Stimulated activated effector memory CD8-positive, alpha-beta T cell treated with anti-CD3 and anti-CD28 coated beads, Interleukin-12 subunit alpha, Interleukin-12 subunit beta, amount 100 ng/mL, for 72 hours (primary cell): ENCODE results near the gene UNC80.

Experiments
- ATAC-seq: fragments of 150-1000 bp; cut with Tn5 transposase; 2 replicates; pipeline ENCODE4 v1.10.0; 2021
- DNase-seq, 2 donors: peaks; one replicate each; pipeline ENCODE4 v3.0.0; 2021 to 2022; ENCODE audit warnings: low spot score in 2 of 2
- H3K27ac Mint-ChIP-seq: one replicate; pipeline ENCODE4 v1.8.0; 2022; ENCODE audit warnings: mild to moderate bottlenecking, mixed read lengths
- H3K36me3 Mint-ChIP-seq: one replicate; pipeline ENCODE4 v1.8.0; 2022; ENCODE audit warnings: mild to moderate bottlenecking, mixed read lengths
- H3K4me1 Mint-ChIP-seq: one replicate; pipeline ENCODE4 v1.8.0; 2022; ENCODE audit warnings: mixed read lengths
- H3K4me3 Mint-ChIP-seq: one replicate; pipeline ENCODE4 v1.8.0; 2022; ENCODE audit warnings: mild to moderate bottlenecking, mixed read lengths
- H3K9me3 Mint-ChIP-seq: one replicate; pipeline ENCODE4 v1.8.0; 2022; ENCODE audit warnings: mixed read lengths

The UNC80 gene

DNA sequence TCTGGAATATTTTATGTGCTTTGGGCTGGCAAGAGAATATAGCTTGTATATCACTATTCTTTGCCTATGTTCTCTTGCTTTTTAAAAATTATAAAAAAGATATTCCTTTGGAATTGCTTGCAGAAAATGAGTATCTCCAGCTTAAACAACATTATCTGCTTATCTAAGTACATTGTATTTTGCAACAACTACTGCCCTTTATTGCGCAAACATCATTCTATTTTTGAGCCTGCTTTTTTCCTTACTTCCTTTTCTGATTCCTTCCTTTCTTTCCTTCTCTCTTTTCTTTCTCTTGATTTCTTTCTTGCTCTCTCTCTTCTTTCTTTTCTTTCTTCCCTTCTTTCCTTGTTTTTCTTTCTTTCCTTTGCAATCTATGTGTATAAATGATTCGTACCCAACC lies 74.0 kb downstream of the UNC80 start:
- Mint-ChIP-seq H3K27ac (no peak overlapping the region), H3K9me3 (peaks cover 5% of the 10 kb centered on the region), H3K4me1 (no peaks in the 10 kb centered on the region), H3K4me3 (no peak overlapping the region), H3K36me3 (no peaks in the 10 kb centered on the region)
- DNase-seq (no peak), ATAC-seq (no peak)

GRCh38 chr2:209864716-209865295 lies 93.2 kb downstream of the UNC80 start:
- no peak for ATAC-seq
- no peak for DNase-seq
- H3K4me3 Mint-ChIP-seq = no peak overlapping the region
- peaks cover 4% of the 10 kb centered on the region for H3K9me3 Mint-ChIP-seq
- no peaks in the 10 kb centered on the region for H3K4me1 Mint-ChIP-seq
- H3K27ac Mint-ChIP-seq = no peak overlapping the region
- no peaks in the 10 kb centered on the region for H3K36me3 Mint-ChIP-seq

- Mint-ChIP-seq H3K27ac (no peak overlapping the region), H3K4me3 (no peak overlapping the region), H3K9me3 (no peaks in the 10 kb centered on the region), H3K4me1 (no peaks in the 10 kb centered on the region), H3K36me3 (no peaks in the 10 kb centered on the region)
- ATAC-seq (no peak), DNase-seq (no peak)
Observed at GRCh38 chr2:209868271-209868994, 96.8 kb downstream of the UNC80 start.

DNA sequence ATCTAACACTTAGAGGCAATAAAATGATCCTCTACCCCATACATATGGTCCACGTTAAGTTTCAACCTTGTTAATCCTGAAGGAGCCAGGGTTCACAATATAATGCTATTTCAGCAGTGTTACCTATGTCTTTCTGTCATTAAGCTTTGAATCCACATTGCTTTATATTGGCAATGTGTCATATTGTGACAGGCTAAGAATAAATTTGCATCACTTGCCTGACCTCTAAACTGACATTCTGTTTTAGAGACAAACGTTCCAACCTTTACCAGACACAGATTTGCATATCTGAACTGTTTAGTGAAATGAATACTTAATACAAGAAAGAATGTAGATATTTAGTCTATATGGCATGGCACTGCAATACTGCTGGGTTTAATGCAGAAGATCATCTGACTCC lies 98.4 kb downstream of the UNC80 start:
- H3K4me3 Mint-ChIP-seq = no peak overlapping the region
- ATAC-seq (no peak), DNase-seq (no peak)
- H3K36me3 Mint-ChIP-seq = no peaks in the 10 kb centered on the region
- no peaks in the 10 kb centered on the region for H3K9me3 Mint-ChIP-seq
- H3K4me1 Mint-ChIP-seq = no peaks in the 10 kb centered on the region
- no peak overlapping the region for H3K27ac Mint-ChIP-seq

DNA sequence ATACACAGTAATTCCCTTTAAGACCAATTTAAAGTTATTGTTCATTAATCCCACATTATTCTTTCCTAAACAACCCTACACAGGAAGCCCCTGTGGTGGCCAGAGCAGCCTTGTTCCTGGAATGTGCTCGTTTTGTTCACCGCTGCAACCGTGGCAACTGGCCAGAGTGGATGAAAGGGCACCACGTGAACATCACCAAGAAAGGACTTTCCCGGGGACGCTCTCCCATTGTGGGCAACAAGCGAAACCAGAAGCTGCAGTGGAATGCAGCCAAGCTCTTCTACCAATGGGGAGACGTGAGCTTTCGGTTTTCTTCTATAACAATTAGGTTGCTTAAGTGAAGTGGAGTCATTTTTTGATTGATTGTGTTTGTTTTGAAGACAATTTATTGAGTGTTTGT lies 101.0 kb downstream of the UNC80 start:
- H3K4me3 Mint-ChIP-seq = no peak overlapping the region
- no peak overlapping the region for H3K27ac Mint-ChIP-seq
- DNase-seq (no peak), ATAC-seq (no peak)
- H3K9me3 Mint-ChIP-seq = no peaks in the 10 kb centered on the region
- H3K4me1 Mint-ChIP-seq = no peaks in the 10 kb centered on the region
- H3K36me3 Mint-ChIP-seq = no peaks in the 10 kb centered on the region

GRCh38 chr2:209875270-209875669 lies 103.6 kb downstream of the UNC80 start:
- Mint-ChIP-seq H3K27ac (no peak overlapping the region), H3K4me3 (no peak overlapping the region), H3K9me3 (no peaks in the 10 kb centered on the region), H3K4me1 (no peaks in the 10 kb centered on the region), H3K36me3 (no peaks in the 10 kb centered on the region)
- DNase-seq = no peak
- ATAC-seq = no peak

GRCh38 chr2:209876211-209876610 lies 104.6 kb downstream of the UNC80 start:
- no peak for ATAC-seq
- no peak for DNase-seq
- no peak overlapping the region for H3K4me3 Mint-ChIP-seq

DNA sequence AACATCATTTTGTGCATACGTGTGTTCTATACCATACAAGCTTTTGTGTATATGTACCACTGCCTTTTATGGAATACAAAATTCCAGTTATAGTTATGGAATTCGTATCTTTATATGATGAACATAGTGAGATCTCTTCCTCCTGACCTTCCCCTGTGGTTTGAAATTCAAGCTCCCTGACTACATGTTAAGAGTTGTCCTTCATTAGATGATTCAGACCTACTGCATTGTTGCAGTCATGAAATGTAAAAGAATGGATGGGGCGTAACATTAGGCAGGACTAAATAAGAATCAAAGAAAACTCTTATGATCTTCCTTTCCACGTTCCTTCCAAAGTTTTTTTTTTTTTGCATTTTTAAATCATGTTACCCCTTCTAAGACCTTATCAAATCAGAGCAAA lies 107.1 kb downstream of the UNC80 start:
- no peak overlapping the region for H3K4me3 Mint-ChIP-seq
- no peaks in the 10 kb centered on the region for H3K4me1 Mint-ChIP-seq
- DNase-seq = no peak
- no peaks in the 10 kb centered on the region for H3K9me3 Mint-ChIP-seq
- H3K36me3 Mint-ChIP-seq = no peaks in the 10 kb centered on the region
- H3K27ac Mint-ChIP-seq = no peak overlapping the region
- ATAC-seq = no peak

More at GRCh38 chr2:209876211-209876610, 104.6 kb downstream of the UNC80 start:
- no peak overlapping the region for H3K27ac Mint-ChIP-seq
- no peaks in the 10 kb centered on the region for H3K4me1 Mint-ChIP-seq
- H3K9me3 Mint-ChIP-seq = no peaks in the 10 kb centered on the region
- H3K36me3 Mint-ChIP-seq = no peaks in the 10 kb centered on the region

DNA sequence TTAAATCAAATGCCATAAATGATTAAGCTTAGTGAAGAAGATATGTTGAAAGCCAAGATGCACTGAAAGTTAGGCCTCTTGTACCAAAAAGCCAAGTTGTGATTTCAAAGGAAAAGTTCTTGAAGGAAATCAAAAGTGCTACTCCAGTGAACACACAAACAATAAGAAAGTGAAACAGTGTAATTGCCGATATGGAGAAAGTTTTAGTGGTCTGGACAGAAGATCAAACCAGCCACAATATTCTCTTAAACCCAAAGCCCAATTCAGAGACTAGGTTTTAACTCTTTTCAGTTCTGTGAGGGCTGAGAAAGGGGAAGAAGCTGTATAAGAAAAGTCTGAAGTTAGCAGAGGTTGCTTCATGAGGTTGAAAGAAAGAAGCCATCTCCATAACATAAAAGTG lies 129.0 kb downstream of the UNC80 start:
- no peak for ATAC-seq
- Mint-ChIP-seq H3K27ac (no peak overlapping the region), H3K9me3 (no peaks in the 10 kb centered on the region), H3K4me3 (no peak overlapping the region), H3K4me1 (no peaks in the 10 kb centered on the region), H3K36me3 (no peaks in the 10 kb centered on the region)
- no peak for DNase-seq

- ATAC-seq = no peak
- no peak overlapping the region for H3K27ac Mint-ChIP-seq
- H3K9me3 Mint-ChIP-seq = no peaks in the 10 kb centered on the region
- no peaks in the 10 kb centered on the region for H3K36me3 Mint-ChIP-seq
- H3K4me3 Mint-ChIP-seq = no peak overlapping the region
- DNase-seq = no peak
- no peaks in the 10 kb centered on the region for H3K4me1 Mint-ChIP-seq
Observed at GRCh38 chr2:209901172-209901571, 129.5 kb downstream of the UNC80 start.

- H3K4me1 Mint-ChIP-seq = no peaks in the 10 kb centered on the region
- ATAC-seq = no peak
- no peaks in the 10 kb centered on the region for H3K36me3 Mint-ChIP-seq
Observed at GRCh38 chr2:209905691-209906090, 134.1 kb downstream of the UNC80 start.

GRCh38 chr2:209907746-209908145 lies 136.1 kb downstream of the UNC80 start:
- ATAC-seq = peak; percentile 13
- no peak for DNase-seq
- Mint-ChIP-seq H3K4me1 (no peaks in the 10 kb centered on the region), H3K9me3 (no peaks in the 10 kb centered on the region), H3K27ac (no peak overlapping the region), H3K4me3 (no peak overlapping the region), H3K36me3 (no peaks in the 10 kb centered on the region)

More at GRCh38 chr2:209905691-209906090, 134.1 kb downstream of the UNC80 start:
- no peak for DNase-seq
- Mint-ChIP-seq H3K9me3 (no peaks in the 10 kb centered on the region), H3K27ac (no peak overlapping the region), H3K4me3 (no peak overlapping the region)

DNA sequence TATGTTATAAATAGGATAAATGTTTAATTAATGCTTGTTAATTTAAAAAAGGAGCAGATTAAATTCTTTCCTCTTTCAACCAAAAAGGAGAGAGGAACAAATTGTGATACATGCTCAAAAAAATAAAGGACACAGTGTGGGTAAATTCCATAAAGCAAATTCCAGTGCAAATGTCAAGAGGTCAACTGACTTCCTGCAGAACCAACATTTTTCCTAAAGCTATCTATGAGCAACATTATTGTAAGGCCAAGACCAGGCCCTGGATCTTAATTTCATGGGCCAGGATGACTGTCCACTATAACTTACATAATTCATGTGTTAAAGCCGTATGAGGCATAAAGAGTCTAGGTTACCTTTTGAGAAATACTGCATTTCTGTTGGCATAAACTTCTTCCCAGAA lies 136.9 kb downstream of the UNC80 start:
- H3K4me3 Mint-ChIP-seq = no peak overlapping the region
- no peak for DNase-seq
- no peak for ATAC-seq
- H3K36me3 Mint-ChIP-seq = no peaks in the 10 kb centered on the region
- H3K27ac Mint-ChIP-seq = no peak overlapping the region
- no peaks in the 10 kb centered on the region for H3K9me3 Mint-ChIP-seq
- H3K4me1 Mint-ChIP-seq = no peaks in the 10 kb centered on the region

DNA sequence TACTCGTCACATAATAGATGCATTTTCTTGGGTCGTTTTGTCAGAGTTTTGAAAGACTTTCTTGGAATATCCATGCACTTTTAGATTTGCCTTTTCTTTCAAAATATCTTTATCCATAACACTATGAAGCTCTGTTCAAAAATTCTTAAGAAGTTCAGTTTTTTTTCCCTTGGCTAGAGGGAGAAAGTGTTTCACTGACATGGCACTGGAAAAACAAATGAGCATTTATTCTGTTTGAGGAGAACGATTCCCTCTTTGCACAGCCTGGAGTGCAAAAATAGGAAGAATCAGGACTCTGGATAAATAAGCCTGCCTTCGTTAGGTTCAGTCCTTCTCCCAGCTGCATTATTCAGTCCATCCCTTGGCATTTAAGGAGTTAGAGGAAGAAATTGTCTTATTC lies 139.9 kb downstream of the UNC80 start:
- Mint-ChIP-seq H3K4me3 (no peak overlapping the region), H3K9me3 (no peaks in the 10 kb centered on the region), H3K4me1 (no peaks in the 10 kb centered on the region), H3K27ac (no peak overlapping the region), H3K36me3 (no peaks in the 10 kb centered on the region)
- ATAC-seq = no peak
- DNase-seq = no peak

GRCh38 chr2:209913786-209914345 lies 142.2 kb downstream of the UNC80 start:
- DNase-seq (no peak), ATAC-seq (no peak)
- H3K27ac Mint-ChIP-seq = no peak overlapping the region
- H3K36me3 Mint-ChIP-seq = no peaks in the 10 kb centered on the region
- H3K4me1 Mint-ChIP-seq = no peaks in the 10 kb centered on the region
- no peak overlapping the region for H3K4me3 Mint-ChIP-seq
- H3K9me3 Mint-ChIP-seq = no peaks in the 10 kb centered on the region

DNA sequence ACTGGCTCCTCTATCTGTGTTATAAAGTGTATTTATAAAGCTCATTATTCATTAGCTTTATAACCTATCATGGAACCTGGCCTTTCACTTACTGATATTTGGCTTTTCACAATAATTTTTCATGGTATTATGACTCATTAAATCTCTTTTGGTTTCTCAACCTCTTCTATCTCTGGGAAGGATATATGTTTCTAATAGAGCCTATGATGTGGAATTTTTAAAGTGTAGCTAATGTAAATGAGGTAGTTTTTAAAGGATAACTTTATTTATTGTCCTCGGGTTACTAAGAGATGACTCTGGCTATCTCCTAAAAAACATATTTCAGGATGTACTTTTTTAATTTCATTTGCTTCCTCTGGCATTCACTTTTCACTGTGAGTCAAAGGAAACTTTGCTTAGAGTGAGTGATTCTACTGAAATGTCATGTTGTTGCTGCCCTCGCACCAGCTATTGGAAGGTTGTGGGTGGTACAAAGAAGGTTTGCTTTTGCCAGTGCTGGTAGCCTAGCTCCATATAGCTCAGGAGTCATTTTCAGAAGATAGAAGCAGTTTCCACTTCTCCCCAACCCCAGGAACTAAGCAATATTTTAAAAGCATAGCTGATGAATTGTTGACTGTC lies 145.6 kb downstream of the UNC80 start:
- Mint-ChIP-seq H3K36me3 (no peaks in the 10 kb centered on the region), H3K4me1 (no peaks in the 10 kb centered on the region), H3K27ac (no peak overlapping the region), H3K9me3 (no peaks in the 10 kb centered on the region), H3K4me3 (no peak overlapping the region)
- ATAC-seq (no peak), DNase-seq (no peak)
